ENCODE measurements around the gene CEP72. TPM values are rescaled to one million over a fixed set of nuclear protein-coding genes. Genes with fewer than 3 reads are reported as not detected.

Gene CEP72
- total and polyA plus RNA-seq, 10 of the 15 experiments (the other 5 are each of a cell fraction or from before 2014, with no cell fraction given): 0.35 to 13.5 (median 8.3) TPM

- intact Hi-C loops (cut with micrococcal nuclease; ENCODE audit: unreplicated experiment): no loop called here
- ChIA-PET SMC1A (ENCODE audit: uncharacterized antibody, unreplicated experiment) (no interaction called here), CTCF (no interaction called here), POLR2A (no interaction called here), RAD21 (ENCODE audit: unreplicated experiment) (interaction anchor here (1.3 kb wide), 1 partner anchor 58 kb away, joined by 3 read pairs; no protein-coding TSS in a partner anchor)
- ATAC-seq: no peak
- 20% methylated on average over 9 of the region's 9 CpGs for WGBS (ENCODE audit: insufficient coverage, insufficient replicate concordance, low lambda C conversion rate, missing lambda C conversion rate)
- no peak for DNase-seq (ENCODE audit: low read depth, low spot score)
- TF ChIP-seq IKZF2 (IDR thresholded peaks at IDR 0.05) (no peak), CEBPB (IDR thresholded peaks at IDR 0.05; ENCODE audit: borderline replicate concordance in 1 of 2, low read depth in 2 of 2, low read length in 2 of 2) (no peak), CHD1 (IDR thresholded peaks at IDR 0.05; ENCODE audit: low read depth, low read length) (no peak), SIN3A (IDR thresholded peaks at IDR 0.05; ENCODE audit: low read depth, low read length) (no peak), RELB (IDR thresholded peaks at IDR 0.05; ENCODE audit: low read depth) (no peak), EED (IDR thresholded peaks at IDR 0.05; ENCODE audit: low read depth) (no peak), MYB (IDR thresholded peaks at IDR 0.05; ENCODE audit: borderline replicate concordance, low read depth, low read length) (no peak), EGR1 (IDR thresholded peaks at IDR 0.05; ENCODE audit: borderline replicate concordance in 1 of 2, low read depth in 2 of 2, low read length in 2 of 2) (no peak), RB1 (IDR thresholded peaks at IDR 0.05; ENCODE audit: borderline replicate concordance) (no peak), USF2 (IDR thresholded peaks at IDR 0.05; ENCODE audit: borderline replicate concordance, low read depth, low read length) (no peak), IKZF1 (conservative IDR thresholded peaks at IDR 0.05) (no peak), SUPT20H (IDR thresholded peaks at IDR 0.05; ENCODE audit: borderline replicate concordance, control insufficient read depth, low read depth, low read length) (no peak), BHLHE40 (IDR thresholded peaks at IDR 0.05; ENCODE audit: borderline replicate concordance in 1 of 2, low read depth in 2 of 2, low read length in 1 of 2) (no peak), MTA3 (IDR thresholded peaks at IDR 0.05; ENCODE audit: borderline replicate concordance, low read length) (no peak), YY1 (IDR thresholded peaks at IDR 0.05; ENCODE audit: low read depth, low read length) (no peak), RBBP5 (conservative IDR thresholded peaks at IDR 0.05) (no peak), STAT3 (IDR thresholded peaks at IDR 0.05; ENCODE audit: low read depth, low read length) (no peak), ZNF217 (IDR thresholded peaks at IDR 0.05) (no peak)
- no peaks in the 10 kb centered on the region for H3K4me1 ChIP-seq (ENCODE audit: control insufficient read depth, insufficient read depth, low read length)
- peaks cover 7% of the 10 kb centered on the region; the same call in 1 of the 3 replicates for H3K9me3 ChIP-seq (replicated peaks; ENCODE audit: control insufficient read depth, insufficient read depth, low read length)
- in situ Hi-C loops (cut with MboI): no loop called here
- H3K4me2 ChIP-seq (ENCODE audit: control insufficient read depth, insufficient read depth): no peak overlapping the region
- no peak overlapping the region for H3K9ac ChIP-seq (ENCODE audit: control insufficient read depth, insufficient read depth, low read length)
- no peak overlapping the region for H2AFZ ChIP-seq (ENCODE audit: control insufficient read depth, low read depth, low read length)
- no peaks in the 10 kb centered on the region for H3K36me3 ChIP-seq (ENCODE audit: control insufficient read depth in 2 of 2, insufficient read depth in 2 of 2, low read length in 1 of 2)
- no peaks in the 10 kb centered on the region for H3K79me2 ChIP-seq (ENCODE audit: control insufficient read depth, insufficient read depth, low read length)
- FAIRE-seq: no peak
- H3K27ac ChIP-seq (ENCODE audit: control insufficient read depth, insufficient read depth): no peak overlapping the region
- H3K4me3 ChIP-seq: no peak overlapping the region
- no peaks in the 10 kb centered on the region; a peak in 2 of 4 replicates for H3K27me3 ChIP-seq (replicated peaks in 1 of 2; ENCODE audit: control insufficient read depth in 2 of 2, insufficient read depth in 2 of 2, low read length in 1 of 2)
- no TSS peak for BruUV-seq (replicated peaks)
- H4K20me1 ChIP-seq (ENCODE audit: control insufficient read depth, insufficient read depth): no peaks in the 10 kb centered on the region
These were observed 25.3 kb upstream of the CEP72 start for GRCh38 chr5:586751-587285.

Measured in GM12878 (cell line).